AG08395 (cell line): ENCODE results near the gene PINLYP.

ENCODE experiments used
- DNase-seq: peaks from one replicate; pipeline ENCODE4 v3.0.0; 2012; ENCODE audit warnings: mixed read lengths, low spot score

PINLYP gene

DNA sequence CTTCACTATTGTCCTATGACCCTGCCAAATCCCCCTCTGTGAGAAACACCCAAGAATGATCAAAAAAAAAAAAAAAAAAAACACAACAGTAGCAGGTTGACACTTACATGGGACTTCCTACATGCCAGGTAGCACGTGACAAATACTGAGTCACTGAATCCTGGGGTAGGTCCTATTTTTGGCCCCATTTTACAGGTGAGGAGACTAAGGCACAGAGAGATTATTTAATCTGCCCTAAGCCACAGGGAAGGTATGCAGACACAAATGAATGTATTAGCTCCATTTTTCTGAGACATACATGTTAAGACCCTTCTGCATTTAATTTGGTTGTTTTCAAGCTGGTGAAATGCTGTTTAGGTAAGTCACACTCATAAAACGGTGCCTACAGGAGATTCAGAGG is 26.9 kb upstream of the PINLYP start:
- DNase-seq, result no peak

- DNase-seq, result no peak
Observed at GRCh38 chr19:43551399-43552197, 24.0 kb upstream of the PINLYP start.

- DNase-seq, result no peak
Observed at GRCh38 chr19:43552198-43552450, 23.5 kb upstream of the PINLYP start.

DNA sequence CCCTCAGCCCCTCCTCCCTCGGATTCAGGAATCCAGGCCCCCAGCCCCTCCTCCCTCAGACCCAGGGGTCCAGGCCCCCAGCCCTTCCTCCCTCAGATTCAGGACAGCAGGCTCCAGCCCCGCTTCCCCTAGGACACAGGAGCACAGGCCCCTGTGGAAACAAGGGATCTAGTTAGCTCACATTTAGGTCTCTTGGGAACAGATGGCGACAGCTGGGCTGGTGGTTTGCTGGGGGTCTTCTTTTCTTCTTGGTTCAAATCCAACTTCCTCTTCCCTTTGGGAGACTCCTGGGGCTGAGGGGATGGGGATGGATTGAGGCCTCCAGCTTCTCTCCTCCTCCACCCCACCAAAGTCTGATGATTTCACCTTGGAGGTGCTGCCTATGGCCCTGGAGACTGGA is 23.0 kb upstream of the PINLYP start:
- DNase-seq, result no peak

- no peak for DNase-seq
Observed at GRCh38 chr19:43553656-43554055, 21.9 kb upstream of the PINLYP start.

GRCh38 chr19:43554317-43554895 is 21.2 kb upstream of the PINLYP start:
- no peak for DNase-seq

- peak; percentile 87 for DNase-seq
Observed at GRCh38 chr19:43555185-43555770, 20.3 kb upstream of the PINLYP start.

GRCh38 chr19:43560687-43561086 is 14.9 kb upstream of the PINLYP start:
- DNase-seq, result peak; percentile 17

- DNase-seq, result no peak
Observed at GRCh38 chr19:43561139-43561970, 14.2 kb upstream of the PINLYP start.

DNA sequence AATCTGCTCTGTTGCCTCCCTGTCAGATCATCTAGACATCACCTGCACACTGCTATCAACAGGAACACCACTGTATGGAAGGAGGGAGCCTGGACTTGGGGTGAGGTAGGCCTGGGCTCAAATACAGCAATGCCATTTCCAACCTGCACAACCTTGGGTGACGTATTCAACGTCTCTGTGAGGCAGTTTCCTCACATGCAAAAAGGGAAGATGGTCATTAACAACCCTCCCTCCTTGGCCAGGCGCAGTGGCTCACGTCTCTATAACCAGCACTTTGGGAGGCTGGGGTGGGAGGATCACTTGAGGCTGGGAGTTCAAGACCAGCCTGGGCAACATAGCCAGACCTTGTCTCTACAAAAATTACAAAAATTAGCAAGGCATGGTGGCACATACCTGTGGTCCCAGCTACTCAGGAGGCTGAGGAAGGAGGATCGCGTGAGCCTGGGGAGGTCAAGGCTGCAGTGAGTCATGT is 13.3 kb upstream of the PINLYP start:
- DNase-seq, result no peak

DNA sequence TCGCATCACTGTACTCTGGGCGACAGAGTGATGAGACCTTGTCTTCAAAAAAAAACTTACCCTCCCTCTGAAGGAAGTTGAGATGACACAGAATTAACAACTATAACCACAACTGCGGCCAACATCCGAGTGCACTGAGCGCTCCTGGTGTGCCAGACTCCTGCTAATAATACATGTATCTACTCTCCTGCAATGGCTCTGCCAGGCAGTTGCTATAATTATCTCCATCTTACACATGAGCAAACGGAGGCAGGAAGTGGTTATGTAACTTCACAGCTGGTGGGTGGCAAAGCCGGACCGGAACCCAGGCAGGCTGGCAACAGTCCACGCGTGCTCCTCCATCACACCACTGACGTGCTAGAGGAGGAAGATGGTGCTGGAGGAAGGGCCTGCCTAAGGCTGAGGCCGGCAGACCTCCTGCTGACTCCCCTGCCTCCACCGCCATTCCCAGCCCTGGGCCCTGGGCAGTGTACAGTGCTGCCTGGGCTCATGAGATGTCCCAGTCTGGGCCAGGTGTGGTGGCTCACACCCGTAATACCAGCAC is 12.8 kb upstream of the PINLYP start:
- DNase-seq, result peak; percentile 78

GRCh38 chr19:43563816-43564457 is 11.7 kb upstream of the PINLYP start:
- DNase-seq, result no peak

GRCh38 chr19:43564800-43565199 is 10.8 kb upstream of the PINLYP start:
- no peak for DNase-seq

DNA sequence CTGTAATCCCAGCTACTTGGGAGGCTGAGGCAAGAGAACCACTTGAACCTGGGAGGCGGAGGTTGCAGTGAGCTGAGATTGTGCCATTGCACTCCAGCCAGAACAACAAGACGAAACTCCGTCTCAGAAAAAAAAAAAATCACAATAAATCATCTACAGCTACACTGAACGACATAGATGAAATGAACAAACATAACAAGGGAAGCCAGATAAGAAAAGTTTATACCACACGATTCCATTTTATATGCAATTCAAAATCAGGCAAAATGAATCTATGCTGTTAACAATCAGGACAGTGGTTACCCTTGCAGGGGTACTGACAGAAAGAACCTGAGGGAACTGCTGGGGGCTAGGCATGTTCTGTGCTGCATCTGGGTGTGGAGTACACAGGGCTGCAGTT is 5.9 kb upstream of the PINLYP start:
- no peak for DNase-seq

GRCh38 chr19:43570174-43570791 is 5.3 kb upstream of the PINLYP start:
- no peak for DNase-seq

DNA sequence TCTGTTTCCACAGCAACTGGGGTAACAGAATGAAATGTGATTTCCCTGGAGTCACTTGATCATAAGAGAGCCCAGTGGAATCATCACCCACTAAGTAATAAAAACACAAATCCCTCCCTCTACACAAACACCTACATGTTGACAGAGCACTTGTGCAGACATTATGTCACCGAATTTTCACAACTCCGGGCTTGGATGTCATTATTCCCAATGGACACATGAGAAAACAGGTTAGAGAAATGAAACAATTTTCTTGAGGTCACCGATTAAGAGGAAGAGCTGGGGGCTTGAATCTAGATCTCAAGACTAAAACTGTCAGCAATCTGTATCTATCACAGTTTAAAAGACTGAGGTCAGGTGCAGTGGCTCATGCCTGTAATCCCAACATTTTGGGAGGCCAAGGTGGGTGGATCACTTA is 3.4 kb upstream of the PINLYP start:
- no peak for DNase-seq

- no peak for DNase-seq
Observed at GRCh38 chr19:43574424-43575155, 1.0 kb upstream of the PINLYP start.

DNA sequence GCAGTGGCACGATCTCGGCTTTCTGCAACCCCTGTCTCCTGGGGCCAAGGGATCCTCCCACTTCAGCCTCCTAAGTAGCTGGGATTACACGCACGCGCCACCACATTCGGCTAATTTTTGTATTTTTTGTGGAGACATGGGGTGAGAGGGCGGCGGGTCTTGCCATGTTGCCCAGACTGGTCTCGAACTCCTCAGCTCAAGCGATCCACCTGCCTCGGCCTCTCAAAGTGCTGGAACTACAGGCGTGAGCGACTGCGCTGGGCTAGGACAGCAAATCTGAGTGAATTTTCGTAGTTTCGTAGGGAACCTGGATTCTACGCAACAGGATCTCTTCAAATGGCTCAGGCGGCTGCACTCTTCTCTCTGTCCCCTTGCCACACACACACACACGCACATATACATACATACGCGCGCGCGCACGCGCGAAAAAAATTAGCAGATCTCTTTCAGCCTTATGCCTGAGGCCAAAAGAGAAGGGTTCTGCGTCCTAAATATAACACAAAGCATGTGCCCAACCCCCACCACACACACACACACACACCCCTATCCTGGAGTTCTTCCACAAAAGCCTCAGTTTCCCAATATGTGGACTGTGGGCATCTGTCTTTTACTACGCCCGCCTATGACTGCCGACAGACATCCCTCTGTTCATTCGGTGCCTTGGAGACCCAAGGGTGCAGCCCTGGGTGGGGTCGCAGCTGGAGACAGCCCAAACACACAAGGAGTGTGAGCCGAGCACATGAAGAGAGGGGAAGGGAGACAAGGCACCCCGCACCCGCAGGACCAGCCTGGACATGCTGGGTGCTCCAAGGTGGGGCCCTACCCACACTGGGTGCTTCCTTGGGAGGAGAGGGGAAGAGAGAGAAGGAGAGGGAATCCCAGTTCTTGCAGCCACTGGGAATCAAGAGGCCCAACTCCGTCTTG is 616 bp downstream of the PINLYP start:
- no peak for DNase-seq

- no peak for DNase-seq
Observed at GRCh38 chr19:43578787-43579186, 3.2 kb downstream of the PINLYP start.

GRCh38 chr19:43581467-43581866 is 5.9 kb downstream of the PINLYP start:
- DNase-seq, result no peak
